Type B pancreatic cell (in vitro differentiated cells): ENCODE measurements around the gene RBM38. TPM values are rescaled to one million over a fixed set of nuclear protein-coding genes. Genes with fewer than 3 reads are reported as not detected.

Experiments
- DNase-seq: peaks from one replicate; pipeline ENCODE4 v3.0.0; 2021; ENCODE audit warnings: mixed read lengths; ENCODE audit not compliant: unreplicated experiment; ENCODE audit errors: extremely low spot score
- H3K27ac Mint-ChIP-seq: 2 replicates; pipeline ENCODE4 v1.8.0; 2021; ENCODE audit warnings: mild to moderate bottlenecking, mixed read lengths
- H3K27me3 Mint-ChIP-seq: 2 replicates; pipeline ENCODE4 v1.8.0; 2021; ENCODE audit warnings: mixed read lengths
- H3K36me3 Mint-ChIP-seq: 2 replicates; pipeline ENCODE4 v1.8.0; 2021; ENCODE audit warnings: mixed read lengths
- H3K4me1 Mint-ChIP-seq: one replicate; pipeline ENCODE4 v1.8.0; 2021; ENCODE audit warnings: mixed read lengths; ENCODE audit not compliant: unreplicated experiment
- H3K4me3 Mint-ChIP-seq: 2 replicates; pipeline ENCODE4 v1.8.0; 2021; ENCODE audit warnings: mild to moderate bottlenecking, mixed read lengths
- H3K9me3 Mint-ChIP-seq: 2 replicates; pipeline ENCODE4 v1.8.0; 2021; ENCODE audit warnings: mixed read lengths
- CTCF ChIP-seq: fragments of 200-600 bp; sonication (generic); conservative IDR thresholded peaks from 2 replicates; pipeline ENCODE4 v1.5.0; 2021; ENCODE audit warnings: antibody characterized with exemption, mild to moderate bottlenecking
- total RNA-seq: library from RNA; stranded (reverse); gene quantifications from 2 replicates; pipeline ENCODE4 v1.2.1, GENCODE V29; 2021; ENCODE audit warnings: low replicate concordance

The RBM38 gene
- total RNA-seq, 1 donor from 2014 or later: 26.5 TPM

GRCh38 chr20:57361517-57361916 is 29.7 kb upstream of the RBM38 start:
- Mint-ChIP-seq H3K9me3 (no peaks in the 10 kb centered on the region), H3K27ac (no peak overlapping the region), H3K36me3 (peaks cover 17% of the 10 kb centered on the region), H3K27me3 (no peaks in the 10 kb centered on the region), H3K4me1 (no peaks in the 10 kb centered on the region), H3K4me3 (no peak overlapping the region)
- TF ChIP-seq CTCF: no peak
- no peak for DNase-seq

GRCh38 chr20:57364451-57364850 is 26.7 kb upstream of the RBM38 start:
- Mint-ChIP-seq H3K27ac (no peak overlapping the region), H3K27me3 (no peaks in the 10 kb centered on the region), H3K36me3 (peaks cover 16% of the 10 kb centered on the region), H3K4me1 (no peaks in the 10 kb centered on the region), H3K4me3 (no peak overlapping the region), H3K9me3 (no peaks in the 10 kb centered on the region)
- no peak for TF ChIP-seq CTCF
- no peak for DNase-seq

- H3K27ac Mint-ChIP-seq: no peak overlapping the region
- H3K4me3 Mint-ChIP-seq: no peak overlapping the region
- H3K27me3 Mint-ChIP-seq: no peaks in the 10 kb centered on the region
- H3K4me1 Mint-ChIP-seq: no peaks in the 10 kb centered on the region
- no peak for TF ChIP-seq CTCF
- H3K9me3 Mint-ChIP-seq: no peaks in the 10 kb centered on the region
- DNase-seq: no peak
- H3K36me3 Mint-ChIP-seq: peaks cover 24% of the 10 kb centered on the region
Measured at GRCh38 chr20:57369596-57369995, 21.6 kb upstream of the RBM38 start.

GRCh38 chr20:57370316-57370715 is 20.9 kb upstream of the RBM38 start:
- Mint-ChIP-seq H3K27ac (no peak overlapping the region), H3K4me1 (no peaks in the 10 kb centered on the region)

GRCh38 chr20:57371363-57371762 is 19.8 kb upstream of the RBM38 start:
- Mint-ChIP-seq H3K9me3 (no peaks in the 10 kb centered on the region), H3K4me1 (no peaks in the 10 kb centered on the region), H3K4me3 (no peak overlapping the region), H3K27me3 (no peaks in the 10 kb centered on the region), H3K36me3 (peaks cover 21% of the 10 kb centered on the region), H3K27ac (no peak overlapping the region)
- no peak for TF ChIP-seq CTCF
- DNase-seq: no peak

More at GRCh38 chr20:57370316-57370715, 20.9 kb upstream of the RBM38 start:
- no peak overlapping the region for H3K4me3 Mint-ChIP-seq
- no peak for DNase-seq
- TF ChIP-seq CTCF: no peak
- H3K36me3 Mint-ChIP-seq: peaks cover 21% of the 10 kb centered on the region
- no peaks in the 10 kb centered on the region for H3K27me3 Mint-ChIP-seq
- no peaks in the 10 kb centered on the region for H3K9me3 Mint-ChIP-seq

GRCh38 chr20:57372157-57372556 is 19.0 kb upstream of the RBM38 start:
- no peaks in the 10 kb centered on the region for H3K27me3 Mint-ChIP-seq
- no peak for TF ChIP-seq CTCF
- peaks cover 21% of the 10 kb centered on the region for H3K36me3 Mint-ChIP-seq
- no peaks in the 10 kb centered on the region for H3K9me3 Mint-ChIP-seq
- H3K4me3 Mint-ChIP-seq: no peak overlapping the region
- H3K4me1 Mint-ChIP-seq: no peaks in the 10 kb centered on the region
- no peak for DNase-seq
- no peak overlapping the region for H3K27ac Mint-ChIP-seq
